GM19023 (cell line): ENCODE results near the gene ADCK1.
"Not testable (repeated sequence)": the region's sequence is repeated elsewhere in the genome, so short reads cannot be mapped to it uniquely, and the experiment has no call there.

Source experiments
- ATAC-seq: cut with Tn5 transposase; IDR thresholded peaks from one replicate; pipeline ENCODE4 v1.9.1; 2021; ENCODE audit warnings: mild to moderate bottlenecking, moderate library complexity; ENCODE audit not compliant: unreplicated experiment

ADCK1 gene

GRCh38 chr14:77892381-77892871 is 92.5 kb downstream of the ADCK1 start:
- no peak for ATAC-seq

- ATAC-seq = no peak
Measured at GRCh38 chr14:77892890-77893484, 93.1 kb downstream of the ADCK1 start.

- no peak for ATAC-seq
Measured at GRCh38 chr14:77897374-77897773, 97.5 kb downstream of the ADCK1 start.

GRCh38 chr14:77902811-77903210 is 102.9 kb downstream of the ADCK1 start:
- no peak for ATAC-seq

GRCh38 chr14:77903221-77903620 is 103.3 kb downstream of the ADCK1 start:
- no peak for ATAC-seq

GRCh38 chr14:77903937-77904617 is 104.2 kb downstream of the ADCK1 start:
- no peak for ATAC-seq

- ATAC-seq = no peak
Measured at GRCh38 chr14:77906446-77906845, 106.5 kb downstream of the ADCK1 start.

GRCh38 chr14:77908847-77909246 is 108.9 kb downstream of the ADCK1 start:
- ATAC-seq = no peak

- ATAC-seq = no peak
Measured at GRCh38 chr14:77909911-77910310, 110.0 kb downstream of the ADCK1 start.

GRCh38 chr14:77910506-77910905 is 110.6 kb downstream of the ADCK1 start:
- no peak for ATAC-seq

- no peak for ATAC-seq
Measured at GRCh38 chr14:77911356-77911755, 111.4 kb downstream of the ADCK1 start.

- no peak for ATAC-seq
Measured at GRCh38 chr14:77912754-77913556, 113.0 kb downstream of the ADCK1 start.

GRCh38 chr14:77914073-77914721 is 114.3 kb downstream of the ADCK1 start:
- ATAC-seq = no peak

- not testable (repeated sequence) for ATAC-seq
Measured at GRCh38 chr14:77915390-77915789, 115.5 kb downstream of the ADCK1 start.

GRCh38 chr14:77917491-77918201 is 117.7 kb downstream of the ADCK1 start:
- ATAC-seq = no peak

- ATAC-seq = no peak
Measured at GRCh38 chr14:77918448-77918847, 118.5 kb downstream of the ADCK1 start.

GRCh38 chr14:77920312-77920711 is 120.4 kb downstream of the ADCK1 start:
- ATAC-seq = no peak

GRCh38 chr14:77921818-77922217 is 121.9 kb downstream of the ADCK1 start:
- ATAC-seq = no peak

- no peak for ATAC-seq
Measured at GRCh38 chr14:77923131-77923936, 123.4 kb downstream of the ADCK1 start.
